AG08396 (cell line): ENCODE measurements around the gene NMRK1.

Source experiments
- DNase-seq: peaks from one replicate; pipeline ENCODE4 v3.0.0; 2012; ENCODE audit warnings: low spot score, mixed read lengths

The NMRK1 gene

DNA sequence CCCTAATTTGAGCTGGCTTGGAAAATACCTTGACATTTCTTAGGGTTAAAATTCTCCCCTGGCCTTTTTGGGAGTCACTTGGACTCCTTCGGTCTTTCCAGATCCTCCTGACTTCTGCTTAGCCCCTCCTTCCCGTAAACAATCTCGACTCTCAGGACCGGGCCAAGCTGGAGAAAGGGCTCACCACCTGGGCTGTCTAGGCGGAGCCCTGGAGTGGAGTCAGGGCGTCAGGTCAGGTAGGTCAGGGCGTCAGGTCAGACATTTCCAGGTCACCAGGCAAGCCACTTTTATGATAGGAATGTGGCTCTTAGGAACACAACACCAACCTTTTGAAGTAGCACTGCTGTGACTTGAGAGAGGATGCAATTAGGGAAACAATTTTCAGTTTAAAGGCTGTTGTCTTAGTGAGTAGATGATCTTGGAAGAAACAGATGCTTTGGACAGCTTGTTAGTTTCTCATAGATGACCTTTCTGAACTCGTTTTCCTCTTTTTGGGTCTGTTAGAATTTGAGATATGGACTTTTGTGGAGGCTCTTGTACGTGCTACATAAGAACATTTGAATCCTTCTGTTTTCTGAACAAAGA lies 13.1 kb upstream of the NMRK1 start:
- no peak for DNase-seq

DNA sequence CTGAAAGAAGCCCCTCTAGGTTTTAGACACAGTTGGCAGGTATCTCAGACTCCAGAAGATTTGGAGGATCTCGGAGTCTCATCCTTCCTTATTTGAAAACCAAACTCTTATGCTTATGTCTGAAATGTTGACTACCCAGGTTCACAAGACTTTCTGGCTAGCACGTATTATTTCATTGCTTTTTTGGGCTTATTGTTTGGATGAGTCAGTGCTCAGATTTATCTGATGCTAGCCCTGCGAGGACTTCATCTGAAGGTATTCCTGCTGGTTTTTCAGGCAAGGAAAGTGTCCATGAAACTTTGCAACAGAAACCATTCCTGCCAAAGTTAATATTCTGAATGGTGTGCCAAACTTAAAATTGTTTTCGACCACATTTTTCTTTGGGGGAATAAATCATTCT lies 8.8 kb upstream of the NMRK1 start:
- DNase-seq, result peak; percentile 17

DNA sequence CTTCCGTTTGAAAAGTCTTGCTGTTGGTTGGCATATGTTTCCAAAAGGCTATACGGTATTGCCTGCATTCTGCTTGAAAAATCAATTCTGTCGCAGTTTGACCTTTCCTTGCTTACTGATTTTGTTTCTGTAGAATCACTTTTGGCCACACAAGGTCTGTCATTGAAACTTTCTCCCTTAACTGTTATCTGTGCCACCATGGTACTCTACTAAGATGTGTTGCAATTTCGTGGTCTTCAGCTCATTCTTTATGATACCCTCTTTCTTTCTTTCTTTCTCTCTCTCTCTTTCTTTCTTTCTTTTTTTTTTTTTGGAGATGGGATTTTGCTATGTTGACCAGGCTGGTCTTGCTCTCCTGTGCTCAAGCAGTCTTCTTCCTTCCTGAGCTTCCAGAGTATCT lies 4.8 kb upstream of the NMRK1 start:
- DNase-seq, result no peak

DNA sequence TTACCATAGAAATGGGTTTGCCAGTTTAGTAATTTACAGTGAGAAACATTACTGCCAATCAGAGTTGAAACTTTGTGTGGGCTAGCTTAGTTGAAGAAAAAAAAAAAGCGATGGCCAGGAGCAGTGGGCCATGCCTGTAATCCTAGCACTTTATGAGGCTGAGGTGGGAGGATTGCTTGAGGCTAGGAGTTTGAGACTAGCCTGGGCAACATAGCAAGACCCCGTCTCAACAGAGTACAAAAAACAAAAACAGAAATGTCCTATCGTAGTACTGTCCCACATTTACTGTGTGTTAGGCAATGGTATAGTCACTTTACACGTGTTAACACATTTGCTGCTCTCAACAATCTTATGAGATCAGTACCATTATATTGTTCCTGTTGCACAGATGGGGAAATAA lies 2.6 kb upstream of the NMRK1 start:
- DNase-seq, result no peak

DNA sequence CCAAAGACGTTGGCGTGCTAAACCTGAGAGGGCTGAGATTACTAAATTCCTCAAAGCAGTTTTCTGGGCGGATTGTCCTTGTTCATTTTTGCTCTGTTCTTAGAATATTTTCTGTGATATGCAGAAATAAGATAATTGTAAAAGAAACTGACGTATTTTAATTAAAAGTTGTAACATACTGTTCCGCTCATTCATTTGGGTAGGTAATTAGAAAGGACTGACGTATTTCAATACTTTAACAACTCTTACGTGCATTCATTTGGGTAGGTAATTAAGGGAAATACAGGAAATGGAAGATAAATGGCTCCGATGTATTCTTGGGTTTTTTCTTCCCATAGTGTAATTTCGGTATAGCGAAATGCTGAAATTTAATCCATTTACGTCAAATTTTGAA lies 1.4 kb upstream of the NMRK1 start:
- DNase-seq, result no peak

DNA sequence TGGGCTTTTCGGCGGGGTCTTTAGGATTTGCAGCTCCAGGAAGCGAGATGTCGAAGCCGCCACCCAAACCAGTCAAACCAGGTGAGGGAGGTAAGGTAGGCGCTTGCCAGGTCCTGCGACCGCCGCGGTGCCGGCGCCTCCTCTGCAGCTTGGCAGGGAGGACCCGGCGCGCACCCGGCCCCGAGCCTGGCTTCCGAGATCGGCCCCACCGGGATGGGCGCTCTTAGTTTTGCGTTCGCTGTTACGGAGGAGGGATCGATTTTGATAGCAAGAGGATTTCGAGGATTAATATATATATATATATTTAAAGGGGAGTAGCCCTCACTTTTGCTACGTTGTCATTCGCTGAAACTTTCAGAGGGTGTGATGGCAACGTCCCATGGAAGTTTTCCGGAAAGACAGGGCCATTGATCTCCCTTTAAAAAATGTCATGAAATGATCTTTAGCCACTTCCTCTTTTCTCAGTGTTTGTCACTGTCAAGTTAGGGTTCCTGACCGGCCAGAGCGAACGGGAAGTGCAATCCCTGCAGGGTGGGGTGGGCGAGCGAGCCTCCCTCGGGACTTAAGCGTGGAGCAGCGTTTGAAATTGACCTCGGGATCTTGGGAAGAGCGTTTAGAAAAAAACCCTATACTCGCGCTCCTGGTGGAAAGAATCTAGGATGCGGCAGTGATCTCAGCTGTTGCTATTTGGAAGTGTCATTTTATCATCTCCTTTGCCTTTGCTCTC lies 854 bp upstream of the NMRK1 start:
- DNase-seq, result peak; percentile 70

DNA sequence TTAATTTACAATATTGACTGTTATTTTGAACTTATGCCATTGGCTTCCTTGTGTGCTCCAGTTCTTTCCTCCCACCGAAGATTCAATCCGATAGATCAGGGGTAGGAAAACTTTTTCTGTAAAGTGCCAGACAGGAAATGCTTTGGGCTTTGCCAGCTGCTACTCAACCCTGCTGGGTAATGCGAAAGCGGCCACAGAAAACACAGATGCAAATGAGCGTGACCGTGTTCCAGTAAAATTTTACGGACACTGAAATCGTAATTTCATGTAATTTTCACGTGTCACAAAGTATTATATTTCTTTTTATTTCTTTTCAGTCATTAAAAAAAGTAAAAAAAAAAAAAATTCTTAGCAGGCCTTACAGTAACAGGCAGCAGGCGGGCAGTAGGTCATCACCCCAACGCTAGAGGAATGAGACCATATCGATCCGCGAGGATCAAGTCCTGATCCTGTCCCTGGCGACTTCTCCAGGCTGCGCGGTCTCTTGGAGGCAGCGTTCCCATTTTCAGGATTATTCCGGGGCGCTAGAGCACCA lies 599 bp downstream of the NMRK1 start:
- DNase-seq, result peak; percentile 31

DNA sequence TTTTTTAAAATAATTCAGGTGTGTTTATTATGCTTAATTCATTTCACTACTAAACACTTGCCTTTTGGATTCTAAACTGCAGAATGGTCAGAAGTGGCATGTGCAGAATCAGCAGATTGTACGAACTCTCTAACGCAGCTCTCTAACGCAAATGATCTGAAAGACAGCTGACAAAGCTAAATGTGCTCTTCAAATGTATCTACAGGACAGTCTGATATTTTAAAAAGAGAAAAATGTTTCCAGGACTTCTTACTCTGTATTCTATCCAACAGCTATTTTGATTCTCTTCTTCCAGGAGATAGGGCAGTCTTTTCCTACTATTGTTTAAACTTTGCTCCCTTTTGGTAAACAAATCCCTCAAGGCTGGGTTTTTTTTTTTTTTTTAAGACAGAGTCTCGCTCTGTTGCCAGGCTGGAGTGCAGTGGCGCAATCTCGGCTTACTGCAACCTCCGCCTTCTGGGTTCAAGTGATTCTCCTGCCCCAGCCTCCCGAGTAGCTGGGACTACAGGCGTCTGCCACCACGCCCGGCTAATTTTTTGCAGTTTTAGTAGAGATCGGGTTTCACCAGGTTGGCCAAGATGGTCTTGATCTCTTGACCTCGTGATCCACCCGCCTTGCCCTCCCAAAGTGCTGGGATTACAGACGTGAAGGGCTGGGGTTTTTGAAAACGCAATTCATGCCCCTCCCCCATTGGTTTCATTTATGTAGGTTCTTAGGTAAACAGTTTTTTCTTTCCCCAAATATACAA lies 1.2 kb downstream of the NMRK1 start:
- no peak for DNase-seq

DNA sequence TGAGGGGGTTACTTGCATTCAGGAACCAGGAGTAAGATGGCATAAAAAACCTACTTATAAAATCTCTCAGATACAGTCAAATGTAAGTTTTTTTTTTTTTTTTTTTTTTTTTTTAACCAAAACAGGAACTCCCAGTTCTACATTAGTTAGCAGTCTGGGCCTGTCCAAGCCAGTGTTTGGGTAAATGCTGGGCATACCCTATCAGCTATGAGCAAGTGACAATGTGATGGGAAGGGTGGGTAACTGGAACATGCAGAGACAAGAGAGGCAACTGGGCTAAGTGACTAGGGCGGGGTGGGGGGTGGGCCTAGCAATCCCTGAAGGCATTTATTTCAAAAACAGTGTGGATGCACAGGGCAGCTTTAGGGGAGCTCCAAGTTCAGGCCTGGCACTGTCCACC lies 2.3 kb downstream of the NMRK1 start:
- DNase-seq, result no peak

DNA sequence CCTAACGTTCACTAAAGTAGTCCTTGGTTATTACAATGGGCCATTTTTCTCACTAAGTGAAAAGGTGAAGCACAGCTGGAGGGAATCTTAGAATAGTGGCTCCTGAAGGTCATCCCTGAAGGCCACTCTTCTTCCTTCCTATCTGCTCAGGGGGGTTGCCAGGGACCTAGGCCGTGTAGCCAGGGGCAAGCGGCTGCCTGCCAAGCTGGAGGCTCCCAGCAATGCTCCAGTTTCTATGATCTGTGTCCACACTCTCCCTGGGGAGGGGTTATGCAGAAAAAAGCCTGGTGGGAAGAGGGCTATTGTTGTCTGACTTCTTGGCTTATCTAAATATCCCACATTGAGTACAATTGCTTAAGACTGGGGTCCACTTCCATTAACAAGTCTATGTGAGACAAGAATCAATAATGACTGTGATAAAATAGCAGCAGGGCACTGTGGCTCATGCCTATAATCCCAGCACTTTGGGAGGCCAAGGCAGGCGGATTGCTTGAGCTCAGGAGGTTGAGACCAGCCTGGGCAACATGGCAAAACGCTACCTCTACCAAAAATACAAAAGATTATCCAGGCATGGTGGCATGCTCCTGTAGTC lies 3.8 kb downstream of the NMRK1 start:
- DNase-seq, result no peak

DNA sequence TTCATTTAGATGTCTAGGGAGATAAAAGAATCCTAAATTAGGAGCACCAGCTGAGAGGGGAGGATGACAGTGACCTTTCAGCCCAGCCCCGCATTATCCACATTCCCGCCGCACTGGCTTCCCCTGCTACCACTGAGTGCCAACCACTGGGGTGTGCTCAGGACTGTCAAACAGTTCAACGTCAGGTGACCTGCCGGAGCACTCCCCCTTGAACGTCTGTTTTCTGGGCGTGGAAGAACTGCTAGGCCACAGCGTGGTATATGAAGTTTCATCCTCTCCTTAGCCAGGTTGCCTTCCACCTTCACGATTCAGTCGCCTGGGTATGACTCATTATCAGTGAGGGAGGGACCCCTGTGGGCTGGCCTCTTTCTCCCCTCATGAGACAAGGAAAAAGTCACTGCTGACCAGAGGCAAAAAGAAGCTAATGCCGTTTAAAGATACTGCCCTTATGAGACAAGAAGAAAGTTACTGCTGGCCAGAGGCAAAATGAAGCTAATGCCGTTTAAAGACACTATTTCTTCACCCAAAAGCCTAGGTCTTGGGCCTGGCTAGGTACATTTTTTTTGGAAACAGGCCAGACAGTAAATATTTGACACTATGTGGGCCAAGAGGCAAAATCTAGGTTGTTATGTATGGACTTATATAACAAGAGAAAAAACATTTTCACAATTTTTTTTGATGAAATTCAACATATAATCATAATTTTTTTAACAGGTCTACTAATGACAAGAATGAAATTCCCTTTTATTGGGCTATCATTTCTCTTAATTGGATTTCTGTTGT lies 4.6 kb downstream of the NMRK1 start:
- DNase-seq, result no peak

DNA sequence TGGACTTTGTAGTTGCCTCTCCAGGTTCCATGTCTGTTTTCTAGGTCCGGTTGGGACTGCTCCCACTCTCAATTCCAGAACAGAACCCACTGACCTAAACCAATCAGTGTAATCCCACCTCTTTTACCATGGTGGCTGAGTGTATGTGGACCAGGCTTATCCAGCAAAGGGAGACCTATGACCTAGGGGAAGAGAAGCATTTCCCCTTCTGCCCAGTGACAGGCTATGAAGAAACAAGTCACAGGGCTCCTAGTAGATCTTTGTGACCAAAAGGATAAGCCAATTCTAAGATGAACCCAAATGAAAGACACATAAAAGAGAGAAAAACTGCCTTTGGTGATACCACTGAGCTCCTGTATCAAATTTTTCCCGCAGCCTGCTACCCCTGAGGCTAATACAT lies 6.3 kb downstream of the NMRK1 start:
- no peak for DNase-seq

DNA sequence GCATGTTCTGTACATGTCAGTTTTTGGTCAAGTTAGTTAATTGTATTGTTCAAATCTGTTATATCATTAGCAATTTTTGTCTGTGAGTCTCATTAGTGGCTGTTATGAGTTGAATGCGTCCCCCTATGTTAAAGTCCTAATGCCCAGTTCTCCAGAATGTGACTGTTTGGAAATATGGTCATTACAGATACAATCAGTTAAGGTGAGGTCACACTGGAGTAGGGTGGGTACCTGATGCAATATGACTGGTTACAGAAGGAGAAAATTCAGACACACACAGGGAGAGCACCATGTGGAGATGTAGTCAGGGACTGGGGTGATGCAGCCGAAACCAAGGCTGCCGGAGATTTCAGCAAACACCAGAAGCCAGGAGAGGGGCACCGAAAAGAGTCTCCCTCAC lies 15.1 kb downstream of the NMRK1 start:
- DNase-seq, result no peak

DNA sequence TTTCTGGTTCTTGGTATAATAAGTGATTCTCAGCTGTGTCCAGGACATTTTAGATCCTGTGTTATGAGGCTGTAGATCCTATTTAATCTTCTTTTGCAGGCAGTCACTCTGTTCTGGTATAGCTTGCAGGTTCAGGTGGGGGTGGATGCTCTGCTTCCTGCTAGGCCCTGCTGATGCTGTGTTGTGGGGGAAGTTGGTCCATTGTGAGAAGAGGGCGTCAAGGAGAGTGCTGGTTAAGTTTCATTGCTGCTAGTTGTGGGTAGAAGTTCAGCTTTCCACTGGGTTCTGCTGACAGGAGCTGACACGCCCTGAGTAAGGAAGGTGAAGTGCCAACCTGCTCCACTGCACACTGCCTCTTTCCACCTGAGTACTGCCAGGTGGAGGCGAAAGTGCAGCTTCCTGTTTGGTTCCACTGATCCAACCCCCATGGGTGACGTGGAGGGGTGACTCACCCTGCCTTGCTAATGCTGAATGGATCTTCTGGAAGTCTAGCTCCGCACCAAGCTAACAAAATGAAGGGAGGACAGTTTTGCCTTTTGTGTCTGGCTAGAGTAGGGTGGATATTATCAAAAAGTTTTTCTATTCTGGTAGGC lies 16.3 kb downstream of the NMRK1 start:
- no peak for DNase-seq

DNA sequence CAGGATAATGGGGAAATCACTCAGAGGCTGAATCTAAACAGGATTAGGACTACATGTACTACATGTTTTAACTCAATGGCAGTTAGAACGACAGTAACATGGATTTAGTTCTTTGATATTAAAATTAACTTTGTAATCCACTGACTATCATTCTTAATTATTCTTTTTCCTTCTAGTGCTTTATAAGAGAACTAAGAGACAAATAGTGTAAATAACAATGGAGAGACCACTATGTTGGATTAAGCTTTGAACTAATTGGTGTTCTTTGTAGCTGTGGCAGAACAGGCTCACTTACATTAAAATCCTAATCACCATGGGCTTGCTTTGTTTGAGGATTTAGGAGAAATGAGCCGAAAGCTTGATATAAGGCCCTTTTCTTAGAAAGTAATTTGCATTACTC lies 18.8 kb downstream of the NMRK1 start:
- no peak for DNase-seq

DNA sequence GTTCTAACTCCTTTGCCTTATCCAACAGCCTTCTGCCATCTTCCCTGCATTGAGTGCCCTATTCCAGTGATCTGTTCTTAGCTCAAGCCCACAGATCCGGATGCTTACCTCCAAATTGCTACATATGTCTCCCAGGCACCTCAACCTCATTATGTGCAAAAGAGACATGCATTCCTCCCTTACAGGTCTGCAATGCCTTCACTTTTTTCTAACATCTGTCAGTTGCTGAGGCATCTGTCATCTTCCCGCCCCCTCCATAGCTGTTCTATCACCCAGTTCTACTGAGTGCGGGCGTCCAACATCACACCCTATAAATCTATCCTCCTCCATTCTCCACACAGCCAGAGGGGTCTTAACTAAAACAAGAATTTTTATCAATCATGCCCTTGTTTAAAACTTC lies 20.1 kb downstream of the NMRK1 start:
- no peak for DNase-seq

DNA sequence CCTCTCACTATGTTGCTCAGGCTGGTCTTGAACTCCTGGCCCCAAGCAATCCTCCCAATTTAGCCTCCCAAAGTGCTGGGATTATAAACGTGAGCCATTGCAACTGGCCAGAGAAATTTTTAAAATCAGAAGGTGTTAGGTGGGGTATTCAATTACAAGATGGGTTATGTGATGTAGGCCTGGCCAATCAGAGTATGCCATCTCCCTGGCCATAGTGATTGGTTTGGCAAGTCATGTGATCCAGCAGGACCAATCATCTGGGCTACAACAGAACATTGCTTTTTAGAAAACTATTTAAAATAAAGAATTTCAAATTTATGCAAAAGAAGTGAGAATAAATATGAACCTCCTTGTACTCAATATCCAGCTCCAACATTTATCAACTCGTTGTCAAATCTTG lies 22.4 kb downstream of the NMRK1 start:
- DNase-seq, result no peak

DNA sequence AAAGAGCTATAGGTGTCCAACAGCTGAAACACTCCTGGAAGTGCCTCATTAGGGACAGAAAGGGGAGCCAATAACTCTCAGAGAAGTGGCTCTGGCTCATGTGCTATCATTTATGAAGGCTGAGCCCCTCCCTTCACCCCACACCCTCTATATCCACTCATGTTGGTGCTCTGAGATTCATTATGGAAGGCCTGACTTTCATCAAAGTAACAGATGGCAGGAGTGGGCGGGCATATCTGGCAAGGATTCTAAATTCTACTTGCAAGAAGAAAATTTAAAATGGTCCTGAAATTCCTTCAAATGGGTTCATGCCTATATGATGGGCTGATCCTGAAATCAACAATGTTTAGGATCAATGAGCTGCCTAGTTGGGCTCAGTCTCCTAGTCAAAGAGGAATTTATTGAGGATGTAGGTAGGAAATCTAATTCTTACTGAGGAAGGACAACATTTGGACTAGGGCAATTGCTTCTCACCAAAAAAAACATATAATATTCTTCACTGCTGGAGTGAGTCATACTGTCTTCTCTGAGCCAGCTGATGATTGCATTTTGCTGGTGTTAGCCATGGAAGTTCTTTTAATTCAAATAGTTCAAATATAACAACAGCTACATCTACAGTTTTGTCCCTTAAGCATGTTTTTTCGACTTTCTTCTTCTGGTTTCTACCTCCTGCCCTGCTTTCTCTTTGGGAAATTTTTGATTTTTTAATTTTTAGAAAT lies 23.5 kb downstream of the NMRK1 start:
- DNase-seq, result peak; percentile 49

DNA sequence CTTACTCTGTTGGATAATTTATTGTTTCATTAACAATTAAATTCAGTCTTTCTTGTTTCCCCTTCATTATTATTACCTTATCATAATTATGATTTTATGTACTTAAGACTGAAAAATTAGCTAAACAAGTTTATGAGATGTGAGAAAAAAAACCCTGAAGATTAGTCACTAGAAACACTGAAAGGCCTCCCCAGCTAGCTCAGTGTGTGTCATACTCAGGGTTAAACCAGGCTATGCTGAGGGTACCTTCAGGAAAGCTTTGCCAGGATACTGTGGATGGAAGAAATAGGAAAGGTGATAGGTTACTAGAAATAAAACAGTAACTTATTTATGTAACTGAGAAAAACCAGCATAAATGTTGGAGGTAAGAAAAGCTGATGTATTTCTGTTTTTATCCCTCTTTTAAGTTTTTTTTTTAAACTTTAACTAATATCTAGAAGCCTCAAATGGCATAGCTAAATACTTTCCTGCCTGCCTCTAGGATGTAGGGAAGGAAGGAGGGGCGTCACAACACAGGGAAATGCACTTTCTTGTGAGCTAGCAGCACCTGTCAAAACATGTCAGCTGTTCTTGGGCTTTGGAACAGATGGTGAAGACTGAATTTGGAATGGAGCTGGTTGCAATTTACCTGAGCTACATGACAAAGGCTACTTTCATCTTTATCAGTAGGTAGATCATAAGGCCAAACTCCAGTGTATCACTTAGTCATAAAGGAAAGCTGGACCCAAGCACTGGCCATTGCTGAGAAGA lies 24.2 kb downstream of the NMRK1 start:
- peak; percentile 34 for DNase-seq

DNA sequence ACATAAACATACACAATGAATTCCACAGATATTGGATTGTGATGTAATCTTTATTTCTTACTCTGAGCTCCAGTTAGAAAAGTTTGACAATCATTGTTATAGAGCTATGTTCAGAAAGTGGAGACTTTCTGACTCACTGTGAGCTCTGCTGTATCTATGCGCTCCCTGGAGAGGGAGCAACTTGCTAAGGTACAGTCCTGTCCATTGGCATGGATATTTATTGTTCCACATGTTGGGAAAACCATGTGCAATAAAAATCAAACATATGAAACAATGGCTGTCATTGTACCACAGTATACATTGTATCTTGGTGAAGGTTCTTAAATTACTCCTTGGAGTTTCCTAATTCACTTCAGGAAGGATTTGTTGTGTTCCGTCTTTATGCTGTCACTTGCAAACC lies 26.8 kb downstream of the NMRK1 start:
- DNase-seq, result no peak
